GM12892 (cell line): Measurements from ENCODE around the gene CDH22.

ENCODE experiments used
- POLR2A ChIP-seq: IDR thresholded peaks from 2 replicates; pipeline ENCODE4 v1.6.1; 2011; ENCODE audit warnings: low read depth, low read length, control low read depth
- POLR2AphosphoS5 ChIP-seq: IDR thresholded peaks from 2 replicates; pipeline ENCODE4 v1.6.1; 2011; ENCODE audit warnings: low read depth, low read length, control low read depth

DNA sequence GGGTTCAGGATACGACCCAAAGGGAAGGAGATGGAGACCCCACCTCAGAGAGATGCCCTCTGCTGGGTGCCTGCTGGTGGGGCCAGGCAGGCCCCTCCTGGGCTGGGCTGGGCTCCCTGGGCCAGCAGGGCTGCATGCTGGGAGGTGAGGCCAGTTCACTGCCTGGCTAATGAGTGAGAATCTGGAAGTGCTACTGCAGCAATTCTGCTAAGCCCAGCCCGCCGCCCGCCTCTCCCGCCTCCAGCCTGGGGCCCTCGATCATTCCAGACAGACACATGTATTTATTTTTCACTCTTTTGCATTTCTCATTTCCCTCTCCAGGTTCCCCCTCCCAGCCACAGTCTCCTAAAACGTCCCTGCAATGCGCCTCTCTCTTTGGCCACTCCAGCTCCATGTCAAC lies 79.6 kb downstream of the CDH22 start:
- no peak for TF ChIP-seq POLR2AphosphoS5
- TF ChIP-seq POLR2A = no peak
